Sigmoid colon (tissue), 4 donors: ENCODE measurements around the gene PAOX.

Experiments used
- CTCF ChIP-seq, 4 experiments: fragments of 450-650 bp in 3 of 4; fragments of 200-600 bp in 1 of 4; IDR thresholded peaks; one replicate each; pipeline ENCODE4 v1.5.1; 2016 to 2019; ENCODE audit warnings: antibody characterized with exemption in 4 of 4, mild to moderate bottlenecking in 3 of 4, moderate library complexity in 2 of 4
- EP300 ChIP-seq, 4 donors: sonication (generic); formaldehyde crosslinking; IDR thresholded peaks; one replicate each; pipeline ENCODE4 v1.6.1; 2017; ENCODE audit warnings: antibody characterized with exemption in 4 of 4

GRCh38 chr10:133358162-133358924 is 20.7 kb upstream of the PAOX start:
- TF ChIP-seq EP300 (IDR thresholded peaks at IDR 0.05) (no peak), CTCF (IDR thresholded peaks at IDR 0.05) (no peak)
